HCT116 (cell line): ENCODE measurements around the gene AMN.

Experiments
- CBX3 ChIP-seq: IDR thresholded peaks from 2 replicates; pipeline ENCODE4 v1.6.1; 2012; ENCODE audit warnings: low read depth
- EGR1 ChIP-seq: IDR thresholded peaks from 2 replicates; pipeline ENCODE4 v1.6.1; 2012; ENCODE audit warnings: low read depth
- EZH2 ChIP-seq: fragments of 200-600 bp; sonication (generic); IDR thresholded peaks from 2 replicates; pipeline ENCODE4 v1.6.1; 2017; ENCODE audit warnings: antibody characterized with exemption, mixed run types
- EZH2phosphoT487 ChIP-seq: fragments of 200-600 bp; IDR thresholded peaks from 2 replicates; pipeline ENCODE4 v1.6.1; 2018; ENCODE audit warnings: antibody characterized with exemption, borderline replicate concordance
- POLR2A ChIP-seq: IDR thresholded peaks from 2 replicates; pipeline ENCODE4 v1.7.0; 2011; ENCODE audit warnings: borderline replicate concordance; ENCODE audit not compliant: insufficient read depth, insufficient read length; ENCODE audit errors: extremely low read depth
- POLR2AphosphoS5 ChIP-seq: IDR thresholded peaks from 2 replicates; pipeline ENCODE4 v1.6.1; 2011; ENCODE audit warnings: mild to moderate bottlenecking, low read depth, low read length, moderate library complexity
- RAD21 ChIP-seq: IDR thresholded peaks from 2 replicates; pipeline ENCODE4 v1.6.1; 2012; ENCODE audit warnings: low read depth, mild to moderate bottlenecking
- SIN3A ChIP-seq: IDR thresholded peaks from 2 replicates; pipeline ENCODE4 v1.6.1; 2012; ENCODE audit warnings: low read depth
- YY1 ChIP-seq: IDR thresholded peaks from 2 replicates; pipeline ENCODE4 v1.6.1; 2011; ENCODE audit warnings: low read length, low read depth, moderate library complexity, mild to moderate bottlenecking; ENCODE audit not compliant: insufficient replicate concordance; ENCODE audit errors: extremely low read depth
- TF ChIP-seq, protein P1 (sequence below), 3 experiments: fragments of 200-600 bp in 1 of 3; sonication (generic) in 1 of 3; IDR thresholded peaks in 2 of 3; conservative IDR thresholded peaks in 1 of 3; 2 replicates each; pipeline ENCODE4 v1.5.1; 2012 to 2017; ENCODE audit warnings: low read depth in 2 of 3, low read length in 2 of 3, antibody characterized with exemption in 1 of 3, borderline replicate concordance in 1 of 3, control low read depth in 1 of 3, mild to moderate bottlenecking in 1 of 3, mixed read lengths in 1 of 3, mixed run types in 1 of 3, moderate library complexity in 1 of 3; ENCODE audit not compliant: insufficient read depth in 1 of 3
- TF ChIP-seq, protein P2 (sequence below): IDR thresholded peaks from 2 replicates; pipeline ENCODE4 v1.6.1; 2012
- TF ChIP-seq, protein P3 (sequence below): IDR thresholded peaks from 2 replicates; pipeline ENCODE4 v1.6.1; 2012

DNA sequence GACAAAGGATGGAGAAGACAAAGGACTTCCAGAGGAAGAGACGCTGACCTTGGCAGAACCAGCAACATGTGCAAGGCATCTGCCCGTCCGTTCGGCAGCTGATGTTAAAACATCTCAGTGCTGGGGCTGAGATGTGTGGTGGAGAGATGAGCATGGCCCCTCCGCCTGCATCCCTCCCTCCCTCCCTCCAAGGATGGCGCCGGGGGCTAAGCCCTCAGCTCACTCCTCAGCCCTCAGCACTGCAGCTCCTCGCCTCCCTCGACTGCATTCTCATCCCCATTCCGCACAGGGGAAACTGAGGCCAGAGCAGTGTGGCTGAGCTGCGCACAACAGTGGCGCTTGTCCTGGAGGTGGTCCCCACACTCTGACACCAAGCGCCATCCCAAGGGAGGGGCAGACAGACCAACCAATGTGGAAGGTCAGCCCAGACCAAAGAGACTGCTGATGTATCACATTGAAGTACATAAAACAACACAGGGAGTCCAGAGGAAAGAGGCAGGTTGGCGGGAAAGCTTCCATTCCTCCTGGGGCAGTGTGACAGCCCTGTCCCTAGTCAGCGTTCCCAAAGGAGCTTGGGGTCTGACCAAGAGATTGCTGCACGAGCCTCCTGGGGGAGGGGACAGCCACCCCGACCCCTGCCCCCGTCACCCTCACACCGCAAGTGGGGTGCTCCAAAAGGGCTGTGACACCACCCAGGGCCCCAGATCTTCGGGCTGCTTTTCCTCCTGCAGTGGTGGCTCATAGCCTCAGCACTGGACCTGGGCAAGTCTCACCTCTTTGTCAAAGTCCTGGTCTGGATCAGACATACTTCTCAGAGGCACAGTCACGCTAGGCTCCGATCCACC lies 15.1 kb downstream of the AMN start:
- TF ChIP-seq EZH2 (no peak), YY1 (no peak), EZH2phosphoT487 (no peak), POLR2AphosphoS5 (no peak), POLR2A (no peak), CBX3 (no peak), SIN3A (no peak), RAD21 (no peak), EGR1 (no peak)
- TF ChIP-seq, protein P1, sequence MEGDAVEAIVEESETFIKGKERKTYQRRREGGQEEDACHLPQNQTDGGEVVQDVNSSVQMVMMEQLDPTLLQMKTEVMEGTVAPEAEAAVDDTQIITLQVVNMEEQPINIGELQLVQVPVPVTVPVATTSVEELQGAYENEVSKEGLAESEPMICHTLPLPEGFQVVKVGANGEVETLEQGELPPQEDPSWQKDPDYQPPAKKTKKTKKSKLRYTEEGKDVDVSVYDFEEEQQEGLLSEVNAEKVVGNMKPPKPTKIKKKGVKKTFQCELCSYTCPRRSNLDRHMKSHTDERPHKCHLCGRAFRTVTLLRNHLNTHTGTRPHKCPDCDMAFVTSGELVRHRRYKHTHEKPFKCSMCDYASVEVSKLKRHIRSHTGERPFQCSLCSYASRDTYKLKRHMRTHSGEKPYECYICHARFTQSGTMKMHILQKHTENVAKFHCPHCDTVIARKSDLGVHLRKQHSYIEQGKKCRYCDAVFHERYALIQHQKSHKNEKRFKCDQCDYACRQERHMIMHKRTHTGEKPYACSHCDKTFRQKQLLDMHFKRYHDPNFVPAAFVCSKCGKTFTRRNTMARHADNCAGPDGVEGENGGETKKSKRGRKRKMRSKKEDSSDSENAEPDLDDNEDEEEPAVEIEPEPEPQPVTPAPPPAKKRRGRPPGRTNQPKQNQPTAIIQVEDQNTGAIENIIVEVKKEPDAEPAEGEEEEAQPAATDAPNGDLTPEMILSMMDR (IDR thresholded peaks at IDR 0.05 in 2 of 3, conservative IDR thresholded peaks at IDR 0.05 in 1 of 3; ENCODE audit: borderline replicate concordance in 1 of 3, insufficient read depth in 1 of 3, low read depth in 2 of 3, low read length in 2 of 3), result no peak
- TF ChIP-seq, protein P2, sequence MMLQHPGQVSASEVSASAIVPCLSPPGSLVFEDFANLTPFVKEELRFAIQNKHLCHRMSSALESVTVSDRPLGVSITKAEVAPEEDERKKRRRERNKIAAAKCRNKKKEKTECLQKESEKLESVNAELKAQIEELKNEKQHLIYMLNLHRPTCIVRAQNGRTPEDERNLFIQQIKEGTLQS, result no peak
- TF ChIP-seq, protein P3, sequence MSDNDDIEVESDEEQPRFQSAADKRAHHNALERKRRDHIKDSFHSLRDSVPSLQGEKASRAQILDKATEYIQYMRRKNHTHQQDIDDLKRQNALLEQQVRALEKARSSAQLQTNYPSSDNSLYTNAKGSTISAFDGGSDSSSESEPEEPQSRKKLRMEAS, result no peak
